BLaER1 (cell line): ENCODE measurements around the gene ADD2.
A peak's percentile ranks its signal among the peaks of the same experiment; 100 is the strongest.
"Not testable (repeated sequence)": the region's sequence is repeated elsewhere in the genome, so short reads cannot be mapped to it uniquely, and the experiment has no call there.

Source experiments
- H3K27ac ChIP-seq: shearing (Covaris generic); formaldehyde crosslinking; 2 replicates; pipeline ENCODE4 v1.8.1; 2022
- H3K27me3 ChIP-seq: shearing (Covaris generic); formaldehyde crosslinking; 2 replicates; pipeline ENCODE4 v1.8.1; 2022
- H3K36me3 ChIP-seq: shearing (Covaris generic); formaldehyde crosslinking; 2 replicates; pipeline ENCODE4 v1.8.1; 2022
- H3K4me1 ChIP-seq: shearing (Covaris generic); formaldehyde crosslinking; 2 replicates; pipeline ENCODE4 v1.8.1; 2022
- H3K4me2 ChIP-seq: shearing (Covaris generic); formaldehyde crosslinking; 2 replicates; pipeline ENCODE4 v1.8.1; 2022
- H3K4me3 ChIP-seq: shearing (Covaris generic); formaldehyde crosslinking; 2 replicates; pipeline ENCODE4 v1.8.1; 2022
- H3K9ac ChIP-seq: shearing (Covaris generic); formaldehyde crosslinking; 2 replicates; pipeline ENCODE4 v1.8.1; 2022
- H3K9me3 ChIP-seq: shearing (Covaris generic); formaldehyde crosslinking; 2 replicates; pipeline ENCODE4 v1.8.1; 2022
- H4K20me1 ChIP-seq: shearing (Covaris generic); formaldehyde crosslinking; 2 replicates; pipeline ENCODE4 v1.8.1; 2022
- Cebpa-rat ChIP-seq: shearing (Covaris generic); IDR thresholded peaks from 2 replicates; pipeline ENCODE4 v1.8.1; 2022

Gene ADD2

DNA sequence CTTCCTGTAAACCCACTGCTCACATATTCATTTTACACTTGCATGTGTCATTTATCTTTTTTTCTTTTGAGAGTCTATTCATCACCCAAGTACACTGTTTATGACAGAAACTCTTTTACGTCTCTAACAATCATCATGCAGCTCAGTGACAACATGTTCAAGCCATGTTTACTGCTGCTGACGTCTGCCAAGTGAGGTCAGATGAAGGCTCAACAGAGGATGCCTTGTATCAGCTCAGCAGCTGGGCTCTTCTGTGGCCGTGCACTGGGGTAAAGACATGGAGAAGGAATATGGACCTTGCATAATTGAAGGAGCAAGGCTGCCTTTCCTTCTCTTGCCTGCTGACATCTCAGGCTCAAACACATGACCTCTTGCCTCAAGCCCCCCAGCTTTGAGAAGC, 99.6 kb downstream of the ADD2 start:
- H3K4me2 ChIP-seq = no peak overlapping the region
- no peak overlapping the region for H3K9ac ChIP-seq
- peaks cover 100% of the 10 kb centered on the region for H3K36me3 ChIP-seq
- H4K20me1 ChIP-seq = no peaks in the 10 kb centered on the region
- H3K27me3 ChIP-seq = no peaks in the 10 kb centered on the region
- H3K9me3 ChIP-seq = no peaks in the 10 kb centered on the region
- H3K4me1 ChIP-seq = no peaks in the 10 kb centered on the region
- no peak for TF ChIP-seq Cebpa-rat
- H3K4me3 ChIP-seq = no peak overlapping the region
- no peak overlapping the region for H3K27ac ChIP-seq

GRCh38 chr2:70664525-70664924, 103.5 kb downstream of the ADD2 start:
- no peak for TF ChIP-seq Cebpa-rat
- no peak overlapping the region for H3K4me3 ChIP-seq

GRCh38 chr2:70663411-70663810, 104.6 kb downstream of the ADD2 start:
- H3K4me1 ChIP-seq = peaks cover 7% of the 10 kb centered on the region
- H3K36me3 ChIP-seq = peaks cover 82% of the 10 kb centered on the region

More at GRCh38 chr2:70664525-70664924, 103.5 kb downstream of the ADD2 start:
- Histone ChIP-seq H3K36me3 (peaks cover 93% of the 10 kb centered on the region), H4K20me1 (no peaks in the 10 kb centered on the region), H3K4me2 (no peak overlapping the region), H3K9me3 (no peaks in the 10 kb centered on the region), H3K4me1 (no peaks in the 10 kb centered on the region), H3K9ac (no peak overlapping the region), H3K27ac (no peak overlapping the region), H3K27me3 (no peaks in the 10 kb centered on the region)

DNA sequence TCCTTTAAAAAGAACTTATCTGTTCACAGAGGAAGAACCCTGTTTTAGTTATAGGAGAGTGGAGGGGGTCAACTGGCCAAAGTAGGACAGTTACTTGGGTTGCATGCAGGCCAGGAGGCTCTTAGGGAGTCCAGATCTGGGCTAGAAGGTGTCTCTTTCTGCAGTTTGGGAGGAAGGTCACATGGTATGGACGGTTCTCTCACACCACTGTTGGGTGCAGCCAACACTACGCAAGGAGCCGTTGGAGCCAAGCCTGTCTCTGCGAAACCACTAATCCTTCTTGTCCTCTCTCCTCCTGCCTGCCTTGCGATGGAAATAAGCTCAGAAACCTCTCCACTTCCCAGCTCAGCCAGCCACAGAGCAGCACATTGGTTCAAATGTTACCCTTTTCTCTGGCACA, 108.4 kb downstream of the ADD2 start:
- no peak overlapping the region for H3K9ac ChIP-seq
- H3K27ac ChIP-seq = no peak overlapping the region
- TF ChIP-seq Cebpa-rat = no peak
- H3K9me3 ChIP-seq = no peaks in the 10 kb centered on the region
- H4K20me1 ChIP-seq = no peaks in the 10 kb centered on the region
- peaks cover 43% of the 10 kb centered on the region for H3K36me3 ChIP-seq
- H3K4me2 ChIP-seq = no peak overlapping the region
- no peaks in the 10 kb centered on the region for H3K27me3 ChIP-seq
- no peak overlapping the region for H3K4me3 ChIP-seq
- H3K4me1 ChIP-seq = peaks cover 29% of the 10 kb centered on the region

More at GRCh38 chr2:70663411-70663810, 104.6 kb downstream of the ADD2 start:
- Histone ChIP-seq H3K9ac (no peak overlapping the region), H3K27ac (no peak overlapping the region), H3K4me3 (no peak overlapping the region), H3K4me2 (no peak overlapping the region), H3K9me3 (no peaks in the 10 kb centered on the region), H4K20me1 (no peaks in the 10 kb centered on the region), H3K27me3 (no peaks in the 10 kb centered on the region)
- TF ChIP-seq Cebpa-rat = no peak

GRCh38 chr2:70658476-70658875, 109.5 kb downstream of the ADD2 start:
- TF ChIP-seq Cebpa-rat = no peak

DNA sequence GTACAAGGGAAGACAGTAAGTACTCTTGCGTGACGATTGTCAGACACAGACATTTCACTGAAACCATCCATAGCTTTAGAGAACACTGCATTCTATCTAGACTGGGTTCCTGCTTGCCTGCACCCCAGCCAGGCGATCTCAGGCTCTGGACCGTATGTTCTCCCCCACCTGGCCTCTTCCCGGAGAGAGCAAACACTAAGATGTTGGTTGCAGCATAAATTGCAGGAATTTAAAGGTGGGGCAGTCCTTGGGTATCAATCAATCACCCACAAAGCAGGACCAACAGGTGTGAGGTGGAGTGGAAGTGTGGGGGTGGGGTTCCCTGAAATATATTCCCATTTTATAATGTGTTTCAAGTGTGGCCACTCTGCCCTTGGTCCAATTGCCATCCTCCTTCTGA, 110.8 kb downstream of the ADD2 start:
- Histone ChIP-seq H3K27me3 (no peaks in the 10 kb centered on the region), H3K4me1 (peaks cover 29% of the 10 kb centered on the region), H3K27ac (no peak overlapping the region), H3K9me3 (0 out of 2 replicates have a peak, but pooled peaks cover 3% of the 10 kb centered on the region), H4K20me1 (no peaks in the 10 kb centered on the region), H3K4me2 (peak overlapping the region; percentile 42), H3K36me3 (peaks cover 20% of the 10 kb centered on the region), H3K4me3 (no peak overlapping the region), H3K9ac (no peak overlapping the region)
- no peak for TF ChIP-seq Cebpa-rat

More at GRCh38 chr2:70658476-70658875, 109.5 kb downstream of the ADD2 start:
- H3K9me3 ChIP-seq = no peaks in the 10 kb centered on the region
- H3K9ac ChIP-seq = peak overlapping the region; percentile 45; the same call in 1 of the 2 replicates
- H3K27ac ChIP-seq = no peak overlapping the region
- peaks cover 33% of the 10 kb centered on the region for H3K36me3 ChIP-seq
- H4K20me1 ChIP-seq = no peaks in the 10 kb centered on the region
- peak overlapping the region; percentile 59 for H3K4me2 ChIP-seq
- peaks cover 29% of the 10 kb centered on the region for H3K4me1 ChIP-seq
- no peaks in the 10 kb centered on the region for H3K27me3 ChIP-seq
- H3K4me3 ChIP-seq = no peak overlapping the region

DNA sequence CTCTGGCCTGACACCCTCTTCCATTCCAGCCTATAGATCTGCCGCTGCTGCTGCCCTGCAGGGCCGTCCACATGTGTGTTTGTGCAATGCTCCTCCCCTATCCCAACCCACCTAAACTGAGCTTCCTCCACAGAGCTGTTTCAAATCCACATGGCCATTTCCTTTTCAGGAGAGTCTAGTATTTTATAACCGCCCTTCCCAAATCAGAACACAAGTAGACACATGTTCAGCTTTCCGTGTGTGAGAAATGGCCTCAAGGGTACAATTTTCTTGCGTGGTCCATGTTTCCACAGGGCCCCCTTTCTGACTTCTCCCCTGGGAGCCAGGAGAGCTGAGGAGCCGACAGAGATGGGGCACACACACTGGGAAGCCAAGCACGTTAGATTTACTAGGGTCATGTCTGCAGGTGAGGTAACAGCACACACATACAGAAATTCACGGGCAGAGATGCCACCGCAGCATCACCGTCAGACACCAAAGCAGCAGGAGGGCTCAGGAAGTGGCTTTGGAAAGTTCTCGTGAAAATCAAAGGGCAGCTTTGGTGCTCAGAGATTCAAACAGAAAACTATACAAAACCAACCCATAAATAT, 111.5 kb downstream of the ADD2 start:
- peaks cover 29% of the 10 kb centered on the region for H3K4me1 ChIP-seq
- H4K20me1 ChIP-seq = no peaks in the 10 kb centered on the region
- peak overlapping the region; percentile 42 for H3K4me2 ChIP-seq
- H3K36me3 ChIP-seq = peaks cover 13% of the 10 kb centered on the region
- no peaks in the 10 kb centered on the region for H3K27me3 ChIP-seq
- H3K4me3 ChIP-seq = no peak overlapping the region
- no peak overlapping the region for H3K27ac ChIP-seq
- H3K9me3 ChIP-seq = 0 out of 2 replicates have a peak, but pooled peaks cover 6% of the 10 kb centered on the region
- no peak for TF ChIP-seq Cebpa-rat
- no peak overlapping the region for H3K9ac ChIP-seq

- no peaks in the 10 kb centered on the region for H3K27me3 ChIP-seq
- H3K4me1 ChIP-seq = peaks cover 29% of the 10 kb centered on the region
- peaks cover 6% of the 10 kb centered on the region for H3K36me3 ChIP-seq
- no peak for TF ChIP-seq Cebpa-rat
- no peak overlapping the region for H3K4me3 ChIP-seq
- H3K9me3 ChIP-seq = 0 out of 2 replicates have a peak, but pooled peaks cover 6% of the 10 kb centered on the region
- H3K9ac ChIP-seq = no peak overlapping the region
- H4K20me1 ChIP-seq = no peaks in the 10 kb centered on the region
- no peak overlapping the region for H3K27ac ChIP-seq
- no peak overlapping the region for H3K4me2 ChIP-seq
These were observed 112.2 kb downstream of the ADD2 start for GRCh38 chr2:70655786-70656185.

DNA sequence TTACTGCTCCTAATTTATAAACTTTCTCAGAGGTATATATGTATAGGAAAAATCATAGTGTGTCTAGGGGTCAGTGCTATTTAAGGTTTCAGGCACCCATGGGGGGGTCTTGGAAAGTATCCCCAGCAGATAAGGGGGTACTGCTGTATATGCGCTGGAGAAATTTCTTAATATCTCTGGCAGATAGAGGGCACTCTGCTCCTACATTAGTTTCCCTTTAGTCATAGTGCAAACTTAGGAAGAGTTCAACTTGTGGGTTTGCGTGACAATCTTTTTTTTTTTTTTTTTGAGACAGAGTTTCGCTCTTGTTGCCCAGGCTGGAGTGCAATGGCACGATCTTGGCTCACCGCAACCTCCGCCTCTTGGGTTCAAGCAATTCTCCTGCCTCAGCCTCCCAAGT, 112.8 kb downstream of the ADD2 start:
- H4K20me1 ChIP-seq, H3K27me3 ChIP-seq, H3K9me3 ChIP-seq, H3K27ac ChIP-seq, H3K9ac ChIP-seq, H3K4me3 ChIP-seq, H3K36me3 ChIP-seq, H3K4me2 ChIP-seq: not testable (repeated sequence)
- H3K4me1 ChIP-seq = peaks cover 29% of the 10 kb centered on the region

GRCh38 chr2:70651727-70652126, 116.3 kb downstream of the ADD2 start:
- no peaks in the 10 kb centered on the region for H3K27me3 ChIP-seq
- no peak overlapping the region for H3K4me3 ChIP-seq
- H4K20me1 ChIP-seq = no peaks in the 10 kb centered on the region
- no peak overlapping the region for H3K4me2 ChIP-seq
- 0 out of 2 replicates have a peak, but pooled peaks cover 6% of the 10 kb centered on the region for H3K9me3 ChIP-seq
- peaks cover 6% of the 10 kb centered on the region for H3K4me1 ChIP-seq
- no peak overlapping the region for H3K9ac ChIP-seq
- no peak for TF ChIP-seq Cebpa-rat
- no peak overlapping the region for H3K27ac ChIP-seq
- H3K36me3 ChIP-seq = no peaks in the 10 kb centered on the region

DNA sequence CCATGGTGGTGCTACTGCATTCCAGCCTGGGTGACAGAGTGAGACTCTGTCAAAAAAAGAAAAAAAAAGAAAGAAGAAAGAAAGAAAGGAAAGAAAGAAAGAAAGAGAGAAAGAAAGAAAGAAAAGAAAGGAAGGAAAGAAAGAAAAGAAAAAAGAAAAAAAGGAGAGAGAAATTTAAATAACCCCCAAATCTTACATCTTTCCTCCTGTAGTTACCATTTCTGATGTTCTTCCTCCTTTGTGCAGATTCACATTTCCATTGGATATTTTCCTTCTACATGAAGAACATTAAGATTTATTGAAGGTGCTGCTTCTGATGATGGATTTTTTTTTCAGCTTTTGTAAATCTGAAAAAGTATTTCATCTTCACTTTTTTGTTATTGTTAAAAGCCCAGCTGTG, 117.0 kb downstream of the ADD2 start:
- Histone ChIP-seq H4K20me1 (no peaks in the 10 kb centered on the region), H3K9me3 (0 out of 2 replicates have a peak, but pooled peaks cover 6% of the 10 kb centered on the region), H3K4me3 (no peak overlapping the region), H3K9ac (no peak overlapping the region), H3K4me1 (no peaks in the 10 kb centered on the region), H3K27me3 (no peaks in the 10 kb centered on the region), H3K4me2 (no peak overlapping the region), H3K36me3 (no peaks in the 10 kb centered on the region), H3K27ac (no peak overlapping the region)
- no peak for TF ChIP-seq Cebpa-rat
